LNCaP clone FGC (cell line): ENCODE data around the gene PABPN1.

Source experiments
- DNase-seq: peaks from one replicate; pipeline ENCODE4 v3.0.0-alpha.2; 2011; ENCODE audit warnings: low read depth
- H3K4me3 ChIP-seq: 2 replicates; pipeline ENCODE4 v1.5.1; 2011; ENCODE audit warnings: mild to moderate bottlenecking, low read depth, low read length, control low read depth
- CTCF ChIP-seq: IDR thresholded peaks from 2 replicates; pipeline ENCODE4 v1.5.1; 2012; ENCODE audit warnings: mild to moderate bottlenecking; ENCODE audit not compliant: control insufficient read depth, insufficient read depth; ENCODE audit errors: extremely low read depth

The PABPN1 gene

GRCh38 chr14:23352506-23353432 is 31.5 kb downstream of the PABPN1 start, which contains the start of gene SLC22A17:
SLC22A17 (minus strand) TSS chr14:23352887.
- peak; percentile 55 for DNase-seq
- no peak; the same call in 1 of the 2 replicates for TF ChIP-seq CTCF
- peak within 1 kb of the TSS; percentile 71 for H3K4me3 ChIP-seq

GRCh38 chr14:23353433-23353780 is 32.1 kb downstream of the PABPN1 start:
- TF ChIP-seq CTCF = no peak
- DNase-seq = no peak

GRCh38 chr14:23354990-23355389 is 33.7 kb downstream of the PABPN1 start:
- no peak for DNase-seq
- no peak overlapping the region for H3K4me3 ChIP-seq
- TF ChIP-seq CTCF = no peak

More at GRCh38 chr14:23353433-23353780, 32.1 kb downstream of the PABPN1 start:
- peak overlapping the region; percentile 71 for H3K4me3 ChIP-seq

GRCh38 chr14:23355871-23356435 is 34.7 kb downstream of the PABPN1 start:
- DNase-seq = no peak
- H3K4me3 ChIP-seq = no peak overlapping the region
- no peak for TF ChIP-seq CTCF

GRCh38 chr14:23356662-23357061 is 35.4 kb downstream of the PABPN1 start:
- no peak for DNase-seq
- no peak overlapping the region for H3K4me3 ChIP-seq
- no peak for TF ChIP-seq CTCF

- TF ChIP-seq CTCF = no peak
- no peak overlapping the region for H3K4me3 ChIP-seq
- no peak for DNase-seq
Measured at GRCh38 chr14:23357261-23357660, 36.0 kb downstream of the PABPN1 start.

GRCh38 chr14:23358042-23358441 is 36.8 kb downstream of the PABPN1 start:
- H3K4me3 ChIP-seq = no peak overlapping the region
- no peak for DNase-seq
- TF ChIP-seq CTCF = no peak
